Esophagus squamous epithelium (tissue), 5 donors: ENCODE data around the gene LPP. TPM values are rescaled to one million over a fixed set of nuclear protein-coding genes. Genes with fewer than 3 reads are reported as not detected.

Experiments
- DNase-seq: peaks from one replicate; lab custom pipeline; 2025; lab: John Stamatoyannopoulos, UW
- H3K27ac ChIP-seq, 4 donors: fragments of 200-600 bp; sonication (generic); one replicate each; pipeline ENCODE4 v1.5.1; 2016 to 2019; ENCODE audit warnings: mild to moderate bottlenecking in 1 of 4
- H3K27me3 ChIP-seq, 4 donors: fragments of 200-600 bp; sonication (generic); 1 replicate in 3 of 4; 2 replicates in 1 of 4; pipeline versions ENCODE4 v1.5.1 to v1.6.0; 2017 to 2021; ENCODE audit warnings: antibody characterized with exemption in 1 of 4
- H3K36me3 ChIP-seq, 3 donors: fragments of 200-600 bp; sonication (generic); one replicate each; pipeline ENCODE4 v1.5.1; 2016 to 2019
- H3K4me1 ChIP-seq, 3 donors: fragments of 200-600 bp; sonication (generic); one replicate each; pipeline ENCODE4 v1.5.1; 2017 to 2019
- H3K4me3 ChIP-seq, 4 donors: fragments of 200-600 bp; sonication (generic); 1 replicate in 3 of 4; 2 replicates in 1 of 4; pipeline ENCODE4 v1.5.1; 2016 to 2019; ENCODE audit warnings: mild to moderate bottlenecking in 2 of 4, moderate library complexity in 1 of 4
- H3K9me3 ChIP-seq, 3 donors: fragments of 200-600 bp; sonication (generic); one replicate each; pipeline ENCODE4 v1.5.1; 2016 to 2019
- CTCF ChIP-seq, 6 experiments: fragments of 450-650 bp in 4 of 6; fragments of 200-600 bp in 2 of 6; sonication (generic) in 2 of 6; IDR thresholded peaks; one replicate each; pipeline ENCODE4 v1.5.1; 2016 to 2019; ENCODE audit warnings: antibody characterized with exemption in 6 of 6, mild to moderate bottlenecking in 4 of 6, moderate library complexity in 4 of 6
- POLR2A ChIP-seq, 4 donors: fragments of 450-650 bp; IDR thresholded peaks; one replicate each; pipeline ENCODE4 v1.6.1; 2017; ENCODE audit warnings: antibody characterized with exemption in 4 of 4, mild to moderate bottlenecking in 4 of 4, moderate library complexity in 3 of 4
- WGBS, 2 donors: methylation state at CpG; one replicate each; pipeline ENCODE4 v1.1.5; 2018; 5-methylcytosine and 5-hydroxymethylcytosine counted together
- intact Hi-C: fragments of 100-400 bp; cut with DNase I; formaldehyde crosslinking; loops from one replicate; pipeline ENCODE4 v1.15.0; 2022
- total RNA-seq, 4 donors: library from RNA; depleted of rRNA; stranded (reverse); fragments of >200 nt; gene quantifications; one replicate each; pipeline ENCODE4 v1.1.0, GENCODE V29; 2016
- donor health status: DM: yes; HTN: yes; CAD: no.

Gene LPP
- total RNA-seq, 4 donors from 2014 or later, result 41.4 to 369 (median 97.3) TPM

DNA sequence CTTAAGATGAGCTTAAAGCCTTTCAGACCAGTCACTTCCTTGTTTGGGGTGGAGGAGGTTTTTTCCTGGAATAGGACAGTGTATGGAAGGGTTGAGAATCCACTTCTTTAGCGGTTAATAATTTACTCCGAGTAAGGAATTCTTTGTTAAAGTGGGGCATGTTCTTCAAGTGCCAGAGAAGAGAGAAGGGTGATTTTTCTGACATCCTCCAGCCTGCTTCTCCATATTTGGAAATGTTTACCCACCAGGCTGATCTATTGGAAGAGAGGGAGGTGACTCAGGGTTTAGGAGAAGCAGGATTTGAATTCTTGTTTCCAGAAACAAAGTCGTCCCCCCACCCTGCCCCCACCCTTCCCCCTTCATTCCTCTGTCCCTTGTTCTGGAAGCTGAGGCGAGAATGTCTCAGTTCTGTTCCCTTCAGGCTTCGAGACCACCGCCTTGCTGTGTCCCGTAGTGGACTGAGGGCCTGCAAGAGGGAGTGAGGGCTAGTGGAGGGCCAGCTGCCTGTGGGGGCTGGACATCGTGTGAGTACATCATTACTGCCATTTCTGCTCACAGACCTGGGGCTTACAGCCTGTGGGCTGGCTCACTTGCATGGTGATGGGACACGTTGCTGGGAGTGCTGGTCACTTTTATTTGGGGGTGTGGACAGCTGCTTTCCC is 58.5 kb downstream of the LPP start:
- peaks cover 0 to 28% (median 0%) of the 10 kb centered on the region in 3 donors for H3K36me3 ChIP-seq
- peak overlapping the region; percentile 70 to 92 (median 84) for H3K27ac ChIP-seq
- peaks cover 0 to 6% (median 0%) of the 10 kb centered on the region in 4 donors for H3K27me3 ChIP-seq
- DNase-seq, result no peak
- H3K9me3 ChIP-seq, result no peaks in the 10 kb centered on the region
- H3K4me1 ChIP-seq, result peaks cover 0 to 28% (median 19%) of the 10 kb centered on the region in 3 donors
- TF ChIP-seq POLR2A (IDR thresholded peaks at IDR 0.05) (peak in 2 of 4 donors; percentile 32 to 56), CTCF (IDR thresholded peaks at IDR 0.05) (no peak)
- WGBS, 2 donors, result 57 to 79% methylated on average over 6 to 9 of the region's 9 CpGs
- intact Hi-C loops, result no loop called here
- peak overlapping the region; percentile 11 to 59 (median 34) for H3K4me3 ChIP-seq

- peaks cover 0 to 6% (median 0%) of the 10 kb centered on the region in 4 donors for H3K27me3 ChIP-seq
- peak overlapping the region; percentile 1 to 59 (median 34) for H3K4me3 ChIP-seq
- 56 to 69% methylated on average over 1 of the region's 1 CpG for WGBS, 2 donors
- H3K4me1 ChIP-seq, result peaks cover 0 to 12% (median 7%) of the 10 kb centered on the region in 3 donors
- no peaks in the 10 kb centered on the region for H3K9me3 ChIP-seq
- DNase-seq, result no peak
- TF ChIP-seq POLR2A (IDR thresholded peaks at IDR 0.05) (no peak), CTCF (IDR thresholded peaks at IDR 0.05) (no peak)
- H3K27ac ChIP-seq, result peak overlapping the region; percentile 70 to 87 (median 83)
- H3K36me3 ChIP-seq, result peaks cover 0 to 21% (median 0%) of the 10 kb centered on the region in 3 donors
- intact Hi-C loops, result no loop called here
Observed at GRCh38 chr3:188214442-188214841, 60.5 kb downstream of the LPP start.

GRCh38 chr3:188215129-188215528 is 61.2 kb downstream of the LPP start:
- 80 to 89% methylated on average over 2 of the region's 2 CpGs for WGBS, 2 donors
- intact Hi-C loops, result no loop called here
- DNase-seq, result no peak
- no peaks in the 10 kb centered on the region for H3K9me3 ChIP-seq
- peaks cover 0 to 6% (median 0%) of the 10 kb centered on the region in 4 donors for H3K27me3 ChIP-seq
- peaks cover 0 to 17% (median 7%) of the 10 kb centered on the region in 3 donors for H3K4me1 ChIP-seq
- H3K27ac ChIP-seq, result peak overlapping the region; percentile 70 to 87 (median 83)
- TF ChIP-seq POLR2A (IDR thresholded peaks at IDR 0.05) (no peak), CTCF (IDR thresholded peaks at IDR 0.05) (no peak)
- H3K36me3 ChIP-seq, result peaks cover 0 to 16% (median 0%) of the 10 kb centered on the region in 3 donors
- peak overlapping the region; percentile 1 to 59 (median 34) for H3K4me3 ChIP-seq

- 76 to 86% methylated on average over 4 of the region's 4 CpGs for WGBS, 2 donors
- intact Hi-C loops, result no loop called here
- Histone ChIP-seq H3K27ac (peak overlapping the region; percentile 69 to 92 (median 84)), H3K27me3 (no peaks in the 10 kb centered on the region), H3K4me3 (peak overlapping the region in 3 of 4 donors; percentile 25 to 52 (median 35)), H3K4me1 (peaks cover 0 to 30% (median 4%) of the 10 kb centered on the region in 3 donors), H3K9me3 (no peaks in the 10 kb centered on the region), H3K36me3 (peaks cover 0 to 9% (median 0%) of the 10 kb centered on the region in 3 donors)
- no peak for TF ChIP-seq POLR2A (IDR thresholded peaks at IDR 0.05)
- no peak for TF ChIP-seq CTCF (IDR thresholded peaks at IDR 0.05)
- DNase-seq, result no peak
Observed at GRCh38 chr3:188217011-188217463, 63.1 kb downstream of the LPP start.

GRCh38 chr3:188217726-188218125 is 63.8 kb downstream of the LPP start:
- Histone ChIP-seq H3K9me3 (no peaks in the 10 kb centered on the region), H3K27me3 (no peaks in the 10 kb centered on the region), H3K4me1 (peaks cover 0 to 35% (median 7%) of the 10 kb centered on the region in 3 donors), H3K4me3 (peak overlapping the region in 3 of 4 donors; percentile 25 to 52 (median 35)), H3K36me3 (peaks cover 0 to 9% (median 0%) of the 10 kb centered on the region in 3 donors), H3K27ac (peak overlapping the region; percentile 69 to 92 (median 84))
- WGBS, 2 donors, result 70 to 82% methylated on average over 3 to 4 of the region's 4 CpGs
- no peak for DNase-seq
- TF ChIP-seq POLR2A (IDR thresholded peaks at IDR 0.05), result no peak
- no peak for TF ChIP-seq CTCF (IDR thresholded peaks at IDR 0.05)
- intact Hi-C loops, result no loop called here
